Measurements from ENCODE around the gene MEGF10.
"Not testable (repeated sequence)": the region's sequence is repeated elsewhere in the genome, so short reads cannot be mapped to it uniquely, and the experiment has no call there.

MEGF10 gene

GRCh38 chr5:127298036-127298429, 7.4 kb downstream of the MEGF10 start:
- DNase-seq (ENCODE audit: low read depth in 2 of 2), result no peak

GRCh38 chr5:127298656-127299055, 8.1 kb downstream of the MEGF10 start:
- DNase-seq (ENCODE audit: low read depth in 2 of 2), result no peak

GRCh38 chr5:127299678-127300077, 9.1 kb downstream of the MEGF10 start:
- DNase-seq (ENCODE audit: low read depth in 2 of 2), result no peak

GRCh38 chr5:127302509-127302908, 11.9 kb downstream of the MEGF10 start:
- DNase-seq (ENCODE audit: low read depth in 2 of 2), result no peak

- no peak for DNase-seq (ENCODE audit: low read depth in 2 of 2)
Measured at GRCh38 chr5:127303404-127303803, 12.8 kb downstream of the MEGF10 start.

- DNase-seq (ENCODE audit: low read depth in 2 of 2), result no peak
Measured at GRCh38 chr5:127305493-127305892, 14.9 kb downstream of the MEGF10 start.

- DNase-seq (ENCODE audit: low read depth in 2 of 2), result no peak
Measured at GRCh38 chr5:127306036-127306435, 15.4 kb downstream of the MEGF10 start.

GRCh38 chr5:127306647-127307046, 16.1 kb downstream of the MEGF10 start:
- no peak for DNase-seq (ENCODE audit: low read depth in 2 of 2)

GRCh38 chr5:127307868-127308267, 17.3 kb downstream of the MEGF10 start:
- DNase-seq (ENCODE audit: low read depth in 2 of 2), result no peak

GRCh38 chr5:127308325-127308724, 17.7 kb downstream of the MEGF10 start:
- DNase-seq (ENCODE audit: low read depth in 2 of 2), result not testable (repeated sequence)

GRCh38 chr5:127308945-127309344, 18.3 kb downstream of the MEGF10 start:
- DNase-seq (ENCODE audit: low read depth in 2 of 2), result no peak

- DNase-seq (ENCODE audit: low read depth in 2 of 2), result no peak
Measured at GRCh38 chr5:127311349-127311748, 20.8 kb downstream of the MEGF10 start.

- no peak for DNase-seq (ENCODE audit: low read depth in 2 of 2)
Measured at GRCh38 chr5:127311781-127312525, 21.4 kb downstream of the MEGF10 start.

GRCh38 chr5:127313379-127313778, 22.8 kb downstream of the MEGF10 start:
- no peak for DNase-seq (ENCODE audit: low read depth in 2 of 2)

- peak; percentile 27 to 32 for DNase-seq (ENCODE audit: low read depth in 2 of 2)
Measured at GRCh38 chr5:127313847-127314473, 23.4 kb downstream of the MEGF10 start.

GRCh38 chr5:127316011-127316410, 25.4 kb downstream of the MEGF10 start:
- no peak for DNase-seq (ENCODE audit: low read depth in 2 of 2)

GRCh38 chr5:127317385-127317784, 26.8 kb downstream of the MEGF10 start:
- DNase-seq (ENCODE audit: low read depth in 2 of 2), result not testable (repeated sequence)

GRCh38 chr5:127320032-127320965, 29.7 kb downstream of the MEGF10 start:
- no peak for DNase-seq (ENCODE audit: low read depth in 2 of 2)

GRCh38 chr5:127321465-127321864, 30.9 kb downstream of the MEGF10 start:
- no peak for DNase-seq (ENCODE audit: low read depth in 2 of 2)

- DNase-seq (ENCODE audit: low read depth in 2 of 2), result no peak
Measured at GRCh38 chr5:127322403-127322802, 31.8 kb downstream of the MEGF10 start.

GRCh38 chr5:127324756-127325155, 34.2 kb downstream of the MEGF10 start:
- no peak for DNase-seq (ENCODE audit: low read depth in 2 of 2)

- DNase-seq (ENCODE audit: low read depth in 2 of 2), result no peak
Measured at GRCh38 chr5:127326431-127326830, 35.8 kb downstream of the MEGF10 start.

Measured in activated CD8-positive, alpha-beta memory T cell treated with anti-CD3 and anti-CD28 coated beads for 4 hours (primary cell).